Brain microvascular endothelial cell (primary cell): ENCODE data around the gene ZNF462.
A peak's percentile ranks its signal among the peaks of the same experiment; 100 is the strongest.
"Not testable (repeated sequence)": the region's sequence is repeated elsewhere in the genome, so short reads cannot be mapped to it uniquely, and the experiment has no call there.

Experiments
- DNase-seq: peaks from one replicate; pipeline ENCODE4 v3.0.0-alpha.2; 2020
- H3K27ac ChIP-seq: fragments of 250-450 bp; sonication (Bioruptor Pico); 2 replicates; pipeline ENCODE4 v1.5.1; 2020; ENCODE audit warnings: mild to moderate bottlenecking, moderate library complexity
- H3K27me3 ChIP-seq: fragments of 250-450 bp; sonication (Bioruptor Pico); replicated peaks from 2 replicates; pipeline ENCODE4 v1.5.1; 2020; ENCODE audit warnings: mild to moderate bottlenecking
- H3K36me3 ChIP-seq: fragments of 250-450 bp; sonication (Bioruptor Pico); replicated peaks from 2 replicates; pipeline ENCODE4 v1.5.1; 2020; ENCODE audit warnings: mild to moderate bottlenecking
- H3K4me3 ChIP-seq: 2 replicates; pipeline ENCODE4 v1.5.1; 2011; ENCODE audit warnings: low read depth, mild to moderate bottlenecking, control low read depth, low read length, moderate library complexity
- in situ Hi-C: cut with HindIII; loops from 2 replicates; pipeline ENCODE4 v1.10.0; 2017; ENCODE audit warnings: low sequenced_read_pairs, low pct_ligation_motif_present
- TF ChIP-seq, protein P1 (sequence below): IDR thresholded peaks from 2 replicates; pipeline ENCODE4 v1.5.1; 2011; ENCODE audit warnings: low read depth, mild to moderate bottlenecking, moderate library complexity, low read length, control low read depth, inconsistent platforms; ENCODE audit errors: missing control alignments

Gene ZNF462

DNA sequence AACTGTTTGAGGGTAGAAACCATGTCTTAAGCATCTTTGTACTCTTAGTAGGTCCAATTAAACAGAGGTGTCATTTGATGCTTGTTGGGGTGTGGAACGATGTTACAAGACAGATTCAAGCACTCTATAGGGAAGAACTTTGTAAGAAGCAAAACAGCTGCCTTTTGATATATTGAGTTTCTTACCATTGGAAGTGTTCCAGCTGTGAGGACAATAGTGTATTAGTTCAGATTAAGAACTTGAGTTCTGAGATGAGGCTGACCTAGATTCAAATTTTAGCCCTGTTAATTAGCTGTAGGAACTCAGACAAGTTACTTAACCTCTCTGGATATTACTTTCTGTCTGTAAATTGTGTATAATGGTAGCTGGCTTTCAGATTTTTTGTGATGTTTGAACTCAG, 19.6 kb upstream of the ZNF462 start:
- in situ Hi-C loops: no loop called here
- no peaks in the 10 kb centered on the region for H3K36me3 ChIP-seq
- no peak overlapping the region for H3K4me3 ChIP-seq
- DNase-seq: no peak
- TF ChIP-seq, protein P1, sequence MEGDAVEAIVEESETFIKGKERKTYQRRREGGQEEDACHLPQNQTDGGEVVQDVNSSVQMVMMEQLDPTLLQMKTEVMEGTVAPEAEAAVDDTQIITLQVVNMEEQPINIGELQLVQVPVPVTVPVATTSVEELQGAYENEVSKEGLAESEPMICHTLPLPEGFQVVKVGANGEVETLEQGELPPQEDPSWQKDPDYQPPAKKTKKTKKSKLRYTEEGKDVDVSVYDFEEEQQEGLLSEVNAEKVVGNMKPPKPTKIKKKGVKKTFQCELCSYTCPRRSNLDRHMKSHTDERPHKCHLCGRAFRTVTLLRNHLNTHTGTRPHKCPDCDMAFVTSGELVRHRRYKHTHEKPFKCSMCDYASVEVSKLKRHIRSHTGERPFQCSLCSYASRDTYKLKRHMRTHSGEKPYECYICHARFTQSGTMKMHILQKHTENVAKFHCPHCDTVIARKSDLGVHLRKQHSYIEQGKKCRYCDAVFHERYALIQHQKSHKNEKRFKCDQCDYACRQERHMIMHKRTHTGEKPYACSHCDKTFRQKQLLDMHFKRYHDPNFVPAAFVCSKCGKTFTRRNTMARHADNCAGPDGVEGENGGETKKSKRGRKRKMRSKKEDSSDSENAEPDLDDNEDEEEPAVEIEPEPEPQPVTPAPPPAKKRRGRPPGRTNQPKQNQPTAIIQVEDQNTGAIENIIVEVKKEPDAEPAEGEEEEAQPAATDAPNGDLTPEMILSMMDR: no peak
- H3K27me3 ChIP-seq: no peaks in the 10 kb centered on the region
- H3K27ac ChIP-seq: no peak overlapping the region

DNA sequence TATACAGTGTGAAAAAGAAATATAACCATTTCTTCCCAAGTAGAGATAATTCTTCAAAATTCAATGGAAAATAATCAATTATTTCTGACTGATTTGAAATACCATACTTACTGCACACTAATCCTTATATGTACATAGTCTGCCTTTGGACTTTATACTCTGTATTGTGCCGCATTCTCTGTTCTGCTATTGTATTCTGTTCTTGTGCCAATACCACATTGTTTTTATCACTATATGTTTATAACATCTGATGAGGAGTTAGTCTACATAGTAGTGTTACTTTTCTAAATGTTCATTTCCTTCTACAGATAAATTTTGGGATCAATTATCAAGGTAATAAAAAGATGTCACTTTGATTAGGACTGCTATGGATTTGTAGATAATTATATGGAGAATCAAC, 16.7 kb upstream of the ZNF462 start:
- in situ Hi-C loops: no loop called here
- TF ChIP-seq, protein P1: no peak
- no peak for DNase-seq

DNA sequence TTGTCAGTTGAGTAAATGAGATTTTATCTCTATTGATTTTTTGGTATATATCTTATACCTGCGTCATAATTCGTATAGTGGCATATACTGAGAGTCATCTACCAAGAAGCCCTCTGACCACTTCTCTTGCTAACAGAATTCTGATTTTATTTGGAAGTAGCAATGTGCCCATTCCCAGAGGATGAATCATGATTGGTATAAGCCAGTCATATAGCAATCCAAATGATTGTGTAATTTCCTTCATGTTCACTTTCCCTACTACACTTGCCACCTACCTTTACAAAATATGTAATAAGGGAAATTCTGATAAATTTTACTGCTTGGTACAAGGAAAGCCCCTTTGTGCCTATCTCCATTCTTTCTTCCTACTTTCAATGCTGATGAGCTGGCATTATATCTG, 16.1 kb upstream of the ZNF462 start:
- TF ChIP-seq, protein P1: no peak
- H3K27ac ChIP-seq: no peak overlapping the region
- peak; percentile 40 for DNase-seq
- no peak overlapping the region for H3K4me3 ChIP-seq
- in situ Hi-C loops: no loop called here
- no peaks in the 10 kb centered on the region for H3K36me3 ChIP-seq
- no peaks in the 10 kb centered on the region for H3K27me3 ChIP-seq

More for the DNA sequence above, 16.7 kb upstream of the ZNF462 start:
- Histone ChIP-seq H3K27ac (no peak overlapping the region), H3K36me3 (no peaks in the 10 kb centered on the region), H3K27me3 (no peaks in the 10 kb centered on the region), H3K4me3 (no peak overlapping the region)

DNA sequence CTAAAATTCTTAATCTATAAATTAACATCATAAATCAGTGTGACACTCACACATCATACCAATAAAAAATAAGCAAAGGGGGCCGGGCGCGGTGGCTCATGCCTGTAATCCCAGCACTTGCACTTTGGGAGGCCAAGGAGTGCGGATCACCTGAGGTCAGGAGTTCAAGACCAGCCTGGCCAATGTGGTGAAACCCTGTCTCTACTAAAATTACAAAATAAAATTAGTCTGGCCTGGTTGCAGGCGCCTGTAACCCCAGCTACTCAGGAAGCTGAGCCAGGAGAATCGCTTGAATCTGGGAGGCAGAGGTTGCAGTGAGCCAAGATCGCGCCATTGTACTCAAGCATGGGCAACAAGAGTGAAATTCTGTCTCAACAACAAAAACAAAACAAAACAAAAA, 11.3 kb upstream of the ZNF462 start:
- H3K27ac ChIP-seq, DNase-seq, in situ Hi-C loops, H3K36me3 ChIP-seq, H3K27me3 ChIP-seq, H3K4me3 ChIP-seq: not testable (repeated sequence)

DNA sequence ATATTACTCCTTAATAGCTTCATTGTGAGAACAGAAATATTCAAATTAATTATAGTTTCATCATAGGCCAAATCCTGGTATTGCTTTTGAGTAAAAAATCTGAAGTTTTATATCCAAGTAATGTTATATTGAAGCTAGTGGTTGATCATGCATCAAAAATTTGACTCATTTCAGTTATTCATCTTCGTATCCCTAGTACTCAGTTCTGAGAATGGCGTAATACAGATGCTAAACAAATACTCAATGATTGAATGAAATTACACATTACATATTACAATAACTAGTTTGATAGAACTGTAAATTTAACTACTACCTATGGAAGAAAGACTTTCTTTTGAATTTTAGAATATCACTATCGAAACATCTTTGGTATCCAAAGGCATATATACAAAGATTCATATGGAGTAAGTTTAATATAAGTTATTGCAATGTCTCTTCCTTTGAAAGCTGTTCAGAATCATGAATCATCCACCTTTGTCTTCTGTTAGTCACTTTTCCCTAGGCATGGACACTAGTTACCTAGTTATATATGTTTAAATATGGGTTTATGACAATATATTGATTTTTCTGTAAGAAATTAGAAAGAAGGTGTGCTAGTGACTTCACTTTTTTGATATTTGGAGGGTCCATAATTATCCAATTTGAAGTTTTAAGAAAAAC, 5.0 kb upstream of the ZNF462 start:
- in situ Hi-C loops: no loop called here
- H3K36me3 ChIP-seq: no peaks in the 10 kb centered on the region
- H3K27ac ChIP-seq: no peak overlapping the region
- DNase-seq: no peak
- TF ChIP-seq, protein P1: no peak
- H3K4me3 ChIP-seq: no peak overlapping the region
- no peaks in the 10 kb centered on the region for H3K27me3 ChIP-seq

DNA sequence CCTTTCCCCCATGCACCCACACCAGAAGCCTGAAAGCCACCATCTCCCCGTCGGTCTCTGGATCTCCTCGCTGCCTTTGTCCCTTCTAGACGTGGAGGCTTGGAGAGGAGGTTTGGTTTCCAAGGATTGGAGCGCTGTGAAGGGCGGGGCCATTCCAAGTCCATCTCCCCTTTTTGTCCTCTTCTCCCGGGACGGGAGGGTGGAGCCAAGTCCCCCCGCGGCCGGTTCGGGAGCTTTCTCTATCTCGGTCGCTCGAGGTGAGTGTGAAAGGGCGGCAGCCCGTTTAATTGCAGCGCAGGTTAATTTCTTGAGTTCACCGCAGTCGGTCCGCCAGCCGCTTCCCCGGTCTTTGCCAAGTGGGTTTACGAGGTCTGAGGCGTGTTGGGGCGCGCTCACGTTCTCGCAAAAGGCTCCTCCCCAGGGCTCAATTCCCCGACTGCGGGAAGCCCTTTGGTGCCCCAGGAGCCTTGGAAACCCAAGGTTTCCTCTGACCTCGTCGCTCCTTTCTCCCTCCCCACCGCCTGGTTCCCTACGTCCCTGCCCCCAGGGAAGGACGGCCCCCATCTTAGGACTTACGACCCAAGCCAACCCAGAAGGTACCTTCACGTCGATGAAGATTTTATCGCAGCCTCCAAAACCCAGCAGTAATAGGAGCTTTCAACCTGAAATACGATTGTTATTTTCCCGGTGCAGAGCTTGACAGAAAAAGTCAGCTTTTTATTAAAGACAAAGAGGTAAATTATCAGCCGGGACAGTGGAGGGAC, 2.8 kb upstream of the ZNF462 start:
- in situ Hi-C loops: no loop called here
- no peaks in the 10 kb centered on the region for H3K36me3 ChIP-seq
- H3K27ac ChIP-seq: peak overlapping the region; percentile 49
- TF ChIP-seq, protein P1: peak; percentile 1
- H3K4me3 ChIP-seq: peak overlapping the region; percentile 87
- DNase-seq: no peak
- H3K27me3 ChIP-seq: no peaks in the 10 kb centered on the region
